A549 (cell line): Measurements from ENCODE around the gene TSKU.

ENCODE experiments used
- CBX2 ChIP-seq: fragments of 200-600 bp; sonication (generic); IDR thresholded peaks from 2 replicates; pipeline ENCODE4 v1.6.1; 2016; ENCODE audit warnings: low read depth, mild to moderate bottlenecking, borderline replicate concordance
- CEBPB ChIP-seq, 2 experiments: fragments of >200 bp in 1 of 2; sonication (Bioruptor Twin) in 1 of 2; formaldehyde crosslinking in 1 of 2; IDR thresholded peaks; 2 replicates each; pipeline ENCODE4 v1.6.1; 2012 to 2016
- EHMT2 ChIP-seq: fragments of 200-600 bp; sonication (generic); IDR thresholded peaks from 2 replicates; pipeline ENCODE4 v1.6.1; 2016; ENCODE audit warnings: antibody characterized with exemption, low read depth, mild to moderate bottlenecking, moderate library complexity
- EP300 ChIP-seq, 2 experiments: fragments of >200 bp; sonication (Bioruptor Twin); formaldehyde crosslinking; IDR thresholded peaks; 2 replicates in 1 of 2; 3 replicates in 1 of 2; pipeline ENCODE4 v1.6.1; 2016 to 2017
- ESRRA ChIP-seq: fragments of 150-350 bp; IDR thresholded peaks from 2 replicates; pipeline ENCODE4 v1.6.1; 2014; ENCODE audit warnings: mild to moderate bottlenecking, low read length, borderline replicate concordance
- HOXB5 ChIP-seq: fragments of 250-450 bp; sonication (Bioruptor Pico); IDR thresholded peaks from 2 replicates; pipeline ENCODE4 v1.5.0; 2020; ENCODE audit warnings: mild to moderate bottlenecking, moderate library complexity
- JUNB ChIP-seq: fragments of >200 bp; sonication (Bioruptor Twin); formaldehyde crosslinking; IDR thresholded peaks from 2 replicates; pipeline ENCODE4 v1.6.1; 2016
- MAFK ChIP-seq: fragments of 450-650 bp; IDR thresholded peaks from 2 replicates; pipeline ENCODE4 v1.6.1; 2014; ENCODE audit not compliant: partially characterized antibody
- MAX ChIP-seq: IDR thresholded peaks from 2 replicates; pipeline ENCODE4 v1.6.1; 2012
- POLR2A ChIP-seq: IDR thresholded peaks from 2 replicates; pipeline ENCODE4 v1.6.1; 2012; ENCODE audit warnings: mild to moderate bottlenecking, low read length
- RNF2 ChIP-seq: fragments of 200-600 bp; sonication (generic); IDR thresholded peaks from 2 replicates; pipeline ENCODE4 v1.6.1; 2016; ENCODE audit warnings: low read depth, mild to moderate bottlenecking, antibody characterized with exemption, moderate library complexity, borderline replicate concordance
- TF ChIP-seq, protein P1 (sequence below): fragments of >200 bp; sonication (Bioruptor Twin); formaldehyde crosslinking; IDR thresholded peaks from 3 replicates; pipeline ENCODE4 v1.5.1; 2016

- TF ChIP-seq HOXB5 (CRISPR knock-in tag) = no peak
- TF ChIP-seq MAX = no peak
- TF ChIP-seq, protein P1, sequence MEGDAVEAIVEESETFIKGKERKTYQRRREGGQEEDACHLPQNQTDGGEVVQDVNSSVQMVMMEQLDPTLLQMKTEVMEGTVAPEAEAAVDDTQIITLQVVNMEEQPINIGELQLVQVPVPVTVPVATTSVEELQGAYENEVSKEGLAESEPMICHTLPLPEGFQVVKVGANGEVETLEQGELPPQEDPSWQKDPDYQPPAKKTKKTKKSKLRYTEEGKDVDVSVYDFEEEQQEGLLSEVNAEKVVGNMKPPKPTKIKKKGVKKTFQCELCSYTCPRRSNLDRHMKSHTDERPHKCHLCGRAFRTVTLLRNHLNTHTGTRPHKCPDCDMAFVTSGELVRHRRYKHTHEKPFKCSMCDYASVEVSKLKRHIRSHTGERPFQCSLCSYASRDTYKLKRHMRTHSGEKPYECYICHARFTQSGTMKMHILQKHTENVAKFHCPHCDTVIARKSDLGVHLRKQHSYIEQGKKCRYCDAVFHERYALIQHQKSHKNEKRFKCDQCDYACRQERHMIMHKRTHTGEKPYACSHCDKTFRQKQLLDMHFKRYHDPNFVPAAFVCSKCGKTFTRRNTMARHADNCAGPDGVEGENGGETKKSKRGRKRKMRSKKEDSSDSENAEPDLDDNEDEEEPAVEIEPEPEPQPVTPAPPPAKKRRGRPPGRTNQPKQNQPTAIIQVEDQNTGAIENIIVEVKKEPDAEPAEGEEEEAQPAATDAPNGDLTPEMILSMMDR = no peak
- no peak for TF ChIP-seq JUNB
- TF ChIP-seq RNF2 = no peak
- no peak for TF ChIP-seq CBX2
- TF ChIP-seq CEBPB (IDR thresholded peaks at IDR 0.05) = no peak
- no peak for TF ChIP-seq MAFK
- TF ChIP-seq ESRRA = no peak
- no peak for TF ChIP-seq EHMT2
- TF ChIP-seq EP300 (IDR thresholded peaks at IDR 0.05) = no peak
- TF ChIP-seq POLR2A = no peak
These were observed 23.0 kb downstream of the TSKU start for GRCh38 chr11:76806131-76806530.
